ENCODE data around the gene FAM163B. TPM values are rescaled to one million over a fixed set of nuclear protein-coding genes. Genes with fewer than 3 reads are reported as not detected.

FAM163B gene
- polyA plus RNA-seq, 1 donor (not counting 4 experiments of a cell fraction or from before 2014, with no cell fraction given), result not detected

DNA sequence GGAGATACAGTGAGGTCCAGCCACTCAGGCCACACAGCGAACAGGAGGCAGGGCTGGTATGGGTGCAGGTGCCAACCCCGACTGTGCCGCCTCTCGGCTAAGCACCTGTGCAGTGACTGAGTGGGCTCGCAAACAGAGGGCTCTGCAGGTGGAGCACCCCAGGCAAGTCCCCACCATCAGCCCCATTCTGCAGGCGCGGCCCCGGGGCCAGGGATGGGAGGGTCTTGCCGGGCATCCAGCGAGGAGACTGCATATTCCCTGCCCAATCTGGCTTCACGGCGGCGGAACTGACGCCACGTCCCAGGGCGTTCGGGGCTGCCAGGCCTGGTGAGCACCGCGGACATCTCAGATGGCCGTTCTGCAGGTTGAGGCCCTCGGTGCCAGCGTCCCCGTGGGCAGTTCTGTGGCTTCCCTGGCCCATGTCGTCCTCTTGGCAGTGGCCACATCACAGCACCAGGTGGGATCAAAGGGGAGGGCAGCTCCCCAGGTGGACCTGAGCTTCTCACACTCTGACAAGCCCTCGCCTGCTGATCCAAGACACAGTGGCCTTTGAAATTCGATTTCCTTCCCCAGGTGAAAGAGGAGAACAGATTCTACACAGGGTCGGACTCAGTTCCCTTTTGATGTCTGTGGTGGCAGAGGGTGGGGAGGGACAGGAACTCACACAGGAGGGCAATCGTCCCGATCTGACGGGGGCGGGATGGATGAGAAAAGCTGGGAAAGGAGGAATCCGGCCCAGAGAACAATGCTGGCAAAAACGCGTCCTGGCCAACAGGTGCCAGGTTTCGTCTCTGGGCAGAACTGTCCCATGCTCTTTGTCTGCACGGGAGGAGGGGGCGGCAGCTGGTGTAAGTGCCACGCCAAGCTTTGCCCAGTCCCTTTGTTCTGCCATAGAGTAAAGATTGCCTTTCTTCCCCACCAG, 45.8 kb upstream of the FAM163B start:
- Histone ChIP-seq H3K9me3 (ENCODE audit: control insufficient read depth, low read depth, low read length) (no peaks in the 10 kb centered on the region), H3K4me3 (ENCODE audit: control insufficient read depth in 2 of 3, extremely low read depth in 1 of 3, insufficient read depth in 2 of 3, low read depth in 1 of 3, low read length in 3 of 3) (no peak overlapping the region), H3K4me2 (ENCODE audit: control insufficient read depth, extremely low read depth, insufficient read depth, low read depth, low read length) (no peak overlapping the region), H3K27ac (ENCODE audit: control insufficient read depth, insufficient read depth, low read length) (no peak overlapping the region), H3K27me3 (ENCODE audit: control insufficient read depth, extremely low read depth, insufficient read depth, low read length) (peaks cover 55% of the 10 kb centered on the region), H3K79me2 (ENCODE audit: control insufficient read depth, insufficient read depth, low read length) (no peaks in the 10 kb centered on the region), H3K9me1 (ENCODE audit: control insufficient read depth, extremely low read depth, insufficient read depth, low read length) (no peaks in the 10 kb centered on the region), H4K20me1 (ENCODE audit: control insufficient read depth, extremely low read depth, insufficient read depth, low read length) (no peaks in the 10 kb centered on the region), H3K9ac (ENCODE audit: control insufficient read depth, extremely low read depth, insufficient read depth, low read length) (no peak overlapping the region), H3K4me1 (ENCODE audit: control insufficient read depth, extremely low read depth, insufficient read depth, low read length) (peaks cover 5% of the 10 kb centered on the region), H3K36me3 (ENCODE audit: control insufficient read depth in 2 of 2, extremely low read depth in 1 of 2, insufficient read depth in 2 of 2, low read length in 2 of 2) (no peaks in the 10 kb centered on the region), H2AFZ (ENCODE audit: control insufficient read depth, low read length) (no peak overlapping the region)
- no peak for TF ChIP-seq EZH2 (IDR thresholded peaks at IDR 0.05; ENCODE audit: low read length)
- TF ChIP-seq, protein P1, sequence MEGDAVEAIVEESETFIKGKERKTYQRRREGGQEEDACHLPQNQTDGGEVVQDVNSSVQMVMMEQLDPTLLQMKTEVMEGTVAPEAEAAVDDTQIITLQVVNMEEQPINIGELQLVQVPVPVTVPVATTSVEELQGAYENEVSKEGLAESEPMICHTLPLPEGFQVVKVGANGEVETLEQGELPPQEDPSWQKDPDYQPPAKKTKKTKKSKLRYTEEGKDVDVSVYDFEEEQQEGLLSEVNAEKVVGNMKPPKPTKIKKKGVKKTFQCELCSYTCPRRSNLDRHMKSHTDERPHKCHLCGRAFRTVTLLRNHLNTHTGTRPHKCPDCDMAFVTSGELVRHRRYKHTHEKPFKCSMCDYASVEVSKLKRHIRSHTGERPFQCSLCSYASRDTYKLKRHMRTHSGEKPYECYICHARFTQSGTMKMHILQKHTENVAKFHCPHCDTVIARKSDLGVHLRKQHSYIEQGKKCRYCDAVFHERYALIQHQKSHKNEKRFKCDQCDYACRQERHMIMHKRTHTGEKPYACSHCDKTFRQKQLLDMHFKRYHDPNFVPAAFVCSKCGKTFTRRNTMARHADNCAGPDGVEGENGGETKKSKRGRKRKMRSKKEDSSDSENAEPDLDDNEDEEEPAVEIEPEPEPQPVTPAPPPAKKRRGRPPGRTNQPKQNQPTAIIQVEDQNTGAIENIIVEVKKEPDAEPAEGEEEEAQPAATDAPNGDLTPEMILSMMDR (optimal IDR thresholded peaks at IDR 0.05 in 1 of 3, IDR thresholded peaks at IDR 0.05 in 1 of 3, conservative IDR thresholded peaks at IDR 0.05 in 1 of 3; ENCODE audit: extremely low read depth in 1 of 3, insufficient read depth in 2 of 3, low read length in 3 of 3), result no peak
- no peak for FAIRE-seq
- dilution Hi-C loops (cut with MboI; ENCODE audit: extremely low pct_ligation_motif_present, low sequenced_read_pairs), result no loop called here
- no peak for DNase-seq (ENCODE audit: low read depth, low spot score)

DNA sequence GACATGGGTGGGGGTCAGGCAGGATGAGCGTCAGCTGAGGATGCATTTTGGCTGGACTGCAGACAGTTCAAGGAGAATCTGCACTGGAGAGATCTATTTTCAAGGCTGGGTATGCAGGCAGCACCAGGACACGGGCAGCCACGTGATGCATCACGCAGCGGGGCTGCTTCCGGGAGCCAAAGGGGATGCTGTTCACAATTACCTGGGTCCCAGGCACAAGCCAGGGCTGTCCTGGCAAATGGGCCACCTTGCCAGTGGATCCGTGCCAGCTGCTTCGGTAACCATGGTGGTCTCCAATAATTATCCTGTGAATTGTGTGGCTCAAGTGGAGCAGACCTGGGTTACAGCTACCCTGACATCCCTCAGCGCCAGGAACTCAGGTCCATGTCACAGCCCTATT, 44.4 kb upstream of the FAM163B start:
- no peak overlapping the region for H2AFZ ChIP-seq (ENCODE audit: control insufficient read depth, low read length)
- H3K27me3 ChIP-seq (ENCODE audit: control insufficient read depth, extremely low read depth, insufficient read depth, low read length), result peaks cover 42% of the 10 kb centered on the region
- no peaks in the 10 kb centered on the region for H3K9me1 ChIP-seq (ENCODE audit: control insufficient read depth, extremely low read depth, insufficient read depth, low read length)
- H3K27ac ChIP-seq (ENCODE audit: control insufficient read depth, insufficient read depth, low read length), result no peak overlapping the region
- H3K4me1 ChIP-seq (ENCODE audit: control insufficient read depth, extremely low read depth, insufficient read depth, low read length), result no peaks in the 10 kb centered on the region
- FAIRE-seq (no peak), DNase-seq (ENCODE audit: low read depth, low spot score) (no peak)
- no peaks in the 10 kb centered on the region for H4K20me1 ChIP-seq (ENCODE audit: control insufficient read depth, extremely low read depth, insufficient read depth, low read length)
- no peak for TF ChIP-seq EZH2 (IDR thresholded peaks at IDR 0.05; ENCODE audit: low read length)
- dilution Hi-C loops (cut with MboI; ENCODE audit: extremely low pct_ligation_motif_present, low sequenced_read_pairs), result no loop called here
- H3K9ac ChIP-seq (ENCODE audit: control insufficient read depth, extremely low read depth, insufficient read depth, low read length), result no peak overlapping the region
- H3K36me3 ChIP-seq (ENCODE audit: control insufficient read depth in 2 of 2, extremely low read depth in 1 of 2, insufficient read depth in 2 of 2, low read length in 2 of 2), result no peaks in the 10 kb centered on the region
- H3K4me3 ChIP-seq (ENCODE audit: control insufficient read depth in 2 of 3, extremely low read depth in 1 of 3, insufficient read depth in 2 of 3, low read depth in 1 of 3, low read length in 3 of 3), result no peak overlapping the region
- no peak overlapping the region for H3K4me2 ChIP-seq (ENCODE audit: control insufficient read depth, extremely low read depth, insufficient read depth, low read depth, low read length)
- H3K79me2 ChIP-seq (ENCODE audit: control insufficient read depth, insufficient read depth, low read length), result no peaks in the 10 kb centered on the region
- H3K9me3 ChIP-seq (ENCODE audit: control insufficient read depth, low read depth, low read length), result no peaks in the 10 kb centered on the region

Data from keratinocyte (primary cell).